Stimulated activated CD4-positive, alpha-beta T cell treated with anti-CD3 and anti-CD28 coated beads, Interleukin-15, amount 100 ng/mL, for 48 hours (primary cell): ENCODE measurements around the gene PPP2R5E.
"Not testable (repeated sequence)": the region's sequence is repeated elsewhere in the genome, so short reads cannot be mapped to it uniquely, and the experiment has no call there.

ENCODE experiments used
- DNase-seq, 2 donors: peaks; one replicate each; pipeline ENCODE4 v3.0.0-alpha.2; 2020; ENCODE audit warnings: low read depth in 2 of 2

PPP2R5E gene

GRCh38 chr14:63522511-63522910 lies 20.7 kb downstream of the PPP2R5E start:
- not testable (repeated sequence) for DNase-seq

DNA sequence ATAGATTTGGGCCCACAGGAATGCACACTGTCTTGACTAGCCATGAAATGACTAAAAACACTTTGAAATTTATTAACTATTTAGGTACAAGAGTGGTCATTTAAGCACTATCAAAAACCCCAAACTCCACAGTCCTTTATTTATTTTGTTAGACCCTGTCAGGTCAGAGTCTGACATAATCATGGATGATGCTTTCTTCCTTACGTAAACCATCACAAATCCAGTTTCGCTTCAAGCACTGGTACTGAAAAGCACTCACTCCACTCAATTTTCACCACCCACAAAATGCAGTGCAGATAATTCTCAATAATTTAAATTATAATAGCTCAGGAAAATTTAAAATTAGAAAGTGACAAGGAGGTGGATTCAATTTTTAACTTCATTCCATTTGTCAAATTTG lies 25.8 kb downstream of the PPP2R5E start:
- DNase-seq = no peak

DNA sequence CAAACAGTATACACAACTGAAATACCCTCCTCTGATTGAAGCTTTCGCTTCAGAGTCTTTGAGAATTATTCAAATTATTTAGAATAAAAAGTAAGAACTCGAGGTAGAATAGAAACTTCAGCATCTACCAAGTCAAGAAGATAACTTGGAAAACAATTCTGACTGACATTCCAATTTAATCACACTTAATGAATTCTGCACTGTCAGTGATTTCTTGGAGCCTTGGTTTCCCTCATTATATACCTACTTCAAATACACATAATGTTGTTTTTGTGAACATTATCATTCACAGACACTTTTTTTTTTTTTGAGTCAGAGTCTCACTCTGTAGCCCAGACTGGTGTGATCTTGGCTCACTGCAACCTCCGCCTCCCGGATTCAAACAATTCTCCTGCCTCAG lies 27.9 kb downstream of the PPP2R5E start:
- no peak for DNase-seq

DNA sequence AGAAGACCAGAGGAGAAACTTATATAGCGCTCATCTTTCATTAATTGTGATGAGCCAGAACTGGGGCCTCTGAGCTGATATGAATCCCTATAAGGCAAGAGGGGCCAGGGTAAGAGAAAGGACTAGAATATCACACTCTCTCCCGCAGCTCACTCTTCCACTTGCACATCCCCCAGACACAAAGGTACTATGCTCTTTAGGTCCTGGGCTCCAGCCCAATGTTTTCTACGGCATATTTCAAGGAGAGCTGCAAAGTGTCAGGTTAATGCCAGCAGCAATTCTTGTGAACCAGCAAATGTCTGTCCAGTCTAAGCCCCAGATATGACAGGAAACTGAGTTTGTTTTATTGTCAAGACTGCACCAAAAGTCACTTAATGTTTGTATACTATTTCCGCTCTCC lies 29.4 kb downstream of the PPP2R5E start:
- DNase-seq = no peak

DNA sequence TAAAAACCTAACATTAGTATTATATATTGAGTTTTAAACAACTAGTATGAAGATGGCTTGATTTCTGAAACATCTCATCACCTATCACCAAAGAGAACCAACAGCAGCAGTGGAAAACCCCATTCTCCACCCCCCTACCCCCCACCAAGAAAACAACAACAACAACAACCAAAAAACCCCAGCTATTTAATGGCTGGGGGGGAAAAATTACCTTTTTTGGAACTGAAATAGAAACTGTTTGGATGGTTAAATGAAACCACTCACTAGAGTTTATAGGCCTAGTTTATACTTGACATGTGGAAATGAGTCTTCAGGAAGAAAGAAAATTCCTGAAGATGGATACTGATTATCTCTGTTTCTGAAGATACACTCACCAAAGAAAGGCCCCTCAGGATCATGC lies 30.3 kb downstream of the PPP2R5E start:
- no peak for DNase-seq

- peak in 1 of 2 donors; percentile 9 for DNase-seq
Measured at GRCh38 chr14:63510538-63510937, 32.6 kb downstream of the PPP2R5E start.

DNA sequence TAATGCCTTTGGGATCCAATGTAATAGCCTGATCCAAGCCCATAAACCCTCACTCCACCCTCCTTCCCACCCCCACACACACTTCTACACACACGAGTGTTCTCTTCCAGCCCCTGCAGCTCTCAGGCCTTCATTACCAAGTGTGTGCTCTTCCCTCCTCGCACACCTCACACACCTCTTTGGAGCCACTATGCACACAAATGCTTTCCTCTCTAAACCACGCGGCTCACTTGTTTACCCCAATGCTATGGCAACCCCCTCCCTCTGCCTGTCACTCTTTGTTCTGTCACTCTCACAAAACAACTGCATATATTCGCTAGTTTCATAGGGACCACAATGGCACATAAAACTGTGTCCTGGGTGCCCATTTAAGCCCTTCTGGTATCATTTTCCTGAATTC lies 35.1 kb downstream of the PPP2R5E start:
- no peak for DNase-seq

DNA sequence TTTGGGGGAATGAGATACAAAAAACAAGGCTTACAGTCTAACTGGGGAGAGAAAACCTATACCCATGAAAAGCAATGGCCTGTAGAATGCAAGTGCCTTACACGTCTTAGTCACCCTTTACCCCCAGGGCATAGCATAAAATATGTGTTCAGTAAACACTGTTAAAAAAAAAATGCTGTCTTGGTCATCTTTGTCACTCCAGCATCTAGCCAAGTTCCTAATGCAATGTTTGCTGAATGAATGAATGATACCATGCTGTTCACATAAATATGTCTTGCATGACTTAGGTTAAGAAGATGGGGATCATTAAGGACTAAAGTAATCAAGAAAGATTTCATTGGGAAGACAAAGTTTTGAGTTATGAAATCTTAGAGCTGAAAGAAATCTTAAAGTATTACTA lies 38.5 kb downstream of the PPP2R5E start:
- no peak for DNase-seq

- no peak for DNase-seq
Measured at GRCh38 chr14:63501429-63501828, 41.7 kb downstream of the PPP2R5E start.

DNA sequence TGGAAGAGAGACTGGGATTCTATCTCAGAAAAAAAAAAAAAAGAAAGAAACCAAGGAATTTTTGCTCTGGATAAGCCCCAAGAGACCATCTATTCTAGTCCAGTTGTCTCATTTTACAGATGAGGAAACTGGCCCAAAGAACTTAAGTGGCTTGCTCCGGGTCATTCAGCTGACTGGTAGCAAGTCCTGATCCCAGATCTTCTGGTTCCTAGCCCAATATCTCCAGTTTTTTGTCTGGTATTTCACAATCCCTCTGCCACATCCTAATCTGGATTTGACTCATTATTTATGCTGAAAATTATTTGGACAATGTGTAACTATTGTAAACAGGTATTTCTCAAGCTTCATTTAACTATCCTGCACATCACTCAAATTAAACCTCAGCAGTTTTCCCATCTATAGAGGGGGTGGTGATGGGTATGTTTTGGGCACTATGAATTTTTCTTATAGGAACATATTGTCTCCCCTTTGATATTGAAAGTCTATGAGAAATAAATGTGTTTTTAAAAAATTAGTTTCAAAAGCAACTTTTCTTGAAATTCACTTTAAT lies 43.4 kb downstream of the PPP2R5E start:
- DNase-seq = no peak

DNA sequence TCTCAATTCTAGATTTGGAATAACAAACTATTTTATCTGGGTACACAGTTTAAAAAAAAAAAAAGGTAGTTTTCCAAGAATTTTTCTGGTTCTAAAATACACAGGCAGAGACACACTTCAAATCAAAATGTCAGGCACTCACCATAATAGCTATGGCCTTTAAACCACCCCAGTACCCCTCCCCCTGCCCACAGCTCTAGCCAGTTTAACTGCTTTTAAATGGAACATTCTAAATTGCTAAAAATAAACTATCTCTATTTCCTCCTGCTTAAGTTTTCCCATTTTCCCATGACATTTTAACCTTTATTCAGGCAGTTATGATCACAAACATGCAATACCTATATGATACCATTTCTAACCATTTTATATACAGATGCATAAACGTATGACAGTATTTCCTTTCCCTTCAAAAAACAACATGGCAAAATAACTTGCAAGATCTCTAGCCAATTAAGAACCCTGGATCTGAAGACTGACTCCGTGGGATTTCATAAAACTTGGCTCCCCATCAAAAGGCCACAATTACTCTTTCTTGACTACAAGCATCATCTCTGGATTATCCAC lies 46.3 kb downstream of the PPP2R5E start:
- no peak for DNase-seq

DNA sequence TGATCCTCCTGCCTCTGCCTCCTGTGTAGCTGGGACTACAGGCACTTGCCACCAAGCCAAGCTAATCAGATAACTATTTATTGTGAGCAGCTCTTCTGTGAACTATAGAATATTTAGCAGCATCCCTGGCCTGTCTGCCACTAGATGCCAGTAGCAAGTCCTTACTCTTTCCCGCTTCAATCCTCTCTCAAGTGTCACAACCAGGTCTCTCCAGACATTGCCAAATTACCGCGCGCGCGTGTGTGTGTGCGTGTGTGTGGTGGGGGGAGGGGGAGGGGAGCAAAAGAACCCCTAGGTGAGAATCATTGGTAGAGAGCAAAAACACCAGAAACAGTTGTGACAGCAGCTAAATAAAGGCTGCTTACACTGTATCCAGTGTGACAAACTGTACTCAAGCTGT lies 49.9 kb downstream of the PPP2R5E start:
- DNase-seq = no peak

- DNase-seq = no peak
Measured at GRCh38 chr14:63492391-63492790, 50.8 kb downstream of the PPP2R5E start.

- DNase-seq = no peak
Measured at GRCh38 chr14:63487724-63488123, 55.5 kb downstream of the PPP2R5E start.

GRCh38 chr14:63486738-63487137 lies 56.4 kb downstream of the PPP2R5E start:
- DNase-seq = no peak

DNA sequence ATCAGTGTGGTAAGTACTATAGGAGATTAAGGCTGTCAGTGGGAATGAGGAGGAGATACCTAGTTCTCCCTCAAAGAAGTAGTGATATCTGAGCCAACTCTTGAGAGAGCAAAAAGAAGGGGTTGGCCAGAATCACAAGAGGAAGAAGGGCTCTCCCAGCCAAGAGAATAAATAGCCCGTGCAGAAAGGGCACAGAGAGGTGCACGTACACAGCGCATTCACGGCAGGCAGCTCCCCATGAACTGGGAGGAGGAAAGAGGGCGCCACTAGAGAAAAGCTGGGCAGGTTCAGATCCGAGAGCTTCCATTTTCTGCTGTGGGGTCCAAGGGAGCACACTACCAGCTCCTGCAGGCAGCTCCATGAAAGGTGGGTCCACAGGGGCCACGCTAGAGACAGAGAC lies 59.9 kb downstream of the PPP2R5E start:
- no peak for DNase-seq

GRCh38 chr14:63480599-63480998 lies 62.6 kb downstream of the PPP2R5E start:
- DNase-seq = no peak

GRCh38 chr14:63478437-63478852 lies 64.7 kb downstream of the PPP2R5E start:
- no peak for DNase-seq

DNA sequence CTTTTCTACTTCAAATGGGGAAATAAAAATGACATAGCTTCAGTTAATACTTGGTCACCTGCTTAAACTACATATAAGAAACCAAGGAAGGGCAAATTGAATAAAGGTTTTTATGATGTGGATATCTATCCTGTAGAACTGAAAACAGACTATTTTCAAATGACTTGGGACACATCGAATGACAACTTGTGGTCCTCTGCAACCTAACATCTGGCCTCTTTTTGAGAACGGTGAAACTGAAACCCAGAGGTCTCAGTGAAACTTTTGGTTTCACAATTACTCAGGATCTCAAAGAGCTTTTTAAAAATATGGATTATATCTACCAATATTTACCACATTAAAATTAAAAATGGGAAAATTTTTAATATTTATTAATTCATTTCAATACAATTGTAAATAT lies 65.2 kb downstream of the PPP2R5E start:
- DNase-seq = no peak

DNA sequence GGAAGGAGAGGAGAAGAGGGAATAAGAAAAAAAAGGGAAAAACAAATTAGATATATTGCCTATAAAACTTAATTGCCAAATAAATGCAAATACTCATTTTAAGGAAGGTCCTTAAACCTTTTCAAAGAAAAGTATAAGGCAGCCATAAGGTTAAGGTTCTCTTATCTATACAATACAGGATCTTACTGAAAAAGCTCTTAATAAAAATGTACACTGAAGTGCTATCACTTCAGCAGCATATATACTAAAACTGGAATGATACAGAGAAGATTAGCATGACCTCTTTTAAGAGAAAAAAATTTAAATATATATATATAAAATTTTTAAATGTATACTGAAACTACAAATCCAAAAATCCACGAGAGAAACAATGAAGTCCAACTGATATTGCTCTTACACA lies 65.6 kb downstream of the PPP2R5E start:
- no peak for DNase-seq

DNA sequence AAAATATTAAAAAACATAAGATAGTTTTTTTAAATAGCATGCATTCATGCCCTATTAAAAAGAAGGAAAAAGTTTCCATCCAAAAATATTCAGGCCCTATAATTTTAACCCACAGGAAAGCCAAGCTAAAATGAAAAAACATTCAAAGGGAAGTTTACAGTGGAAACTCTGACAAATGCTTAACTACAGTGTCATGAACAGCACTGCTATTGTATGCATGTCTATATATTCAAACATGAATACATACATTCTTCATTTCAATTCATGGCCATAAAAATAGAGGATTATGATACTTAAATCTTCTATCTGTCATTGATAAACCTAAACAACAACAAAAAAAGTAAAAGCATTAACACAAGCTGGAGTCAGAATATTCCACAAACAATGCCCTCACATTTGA lies 67.4 kb downstream of the PPP2R5E start:
- no peak for DNase-seq

DNA sequence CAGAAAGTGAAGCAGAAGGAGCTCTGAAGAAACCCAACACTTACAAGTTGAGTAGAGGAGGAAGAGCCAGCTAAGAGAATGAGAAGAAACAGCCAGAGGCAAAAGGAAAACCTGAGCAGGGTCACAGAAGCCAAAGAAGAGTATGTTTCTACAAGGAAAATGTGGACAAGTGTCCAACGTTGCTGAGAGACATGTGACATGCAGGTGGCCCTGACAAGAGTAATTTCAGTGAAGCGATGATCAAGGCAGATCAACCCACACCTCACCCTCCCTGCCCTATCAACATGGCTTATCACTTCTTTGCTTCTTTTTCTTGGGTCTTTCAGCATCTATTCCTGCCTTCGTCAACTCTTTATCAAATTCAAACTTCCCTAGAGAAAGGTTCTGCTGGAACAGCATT lies 68.3 kb downstream of the PPP2R5E start:
- no peak for DNase-seq

DNA sequence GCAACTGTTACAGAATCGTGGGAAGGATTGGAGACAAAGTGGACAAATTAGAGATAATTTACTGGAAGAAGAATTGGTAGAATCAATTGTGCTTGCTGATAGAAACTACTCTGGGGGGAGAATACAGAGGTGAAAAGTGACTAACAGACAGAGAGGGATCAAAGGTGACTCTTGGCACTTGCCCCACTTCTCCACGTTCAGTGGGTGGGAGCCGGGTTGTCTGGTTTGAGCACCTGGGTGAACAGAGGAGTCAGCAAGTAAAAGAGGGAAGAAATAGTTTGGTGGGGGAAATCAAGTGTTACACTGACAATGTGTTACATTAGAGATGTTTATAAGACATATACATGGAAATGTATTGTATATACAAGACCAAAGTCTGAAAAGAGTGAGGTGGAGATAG lies 69.1 kb downstream of the PPP2R5E start:
- no peak for DNase-seq
